Suprapubic skin (tissue), 4 donors: ENCODE measurements around the gene ZNF527. TPM values are rescaled to one million over a fixed set of nuclear protein-coding genes. Genes with fewer than 3 reads are reported as not detected.

ENCODE experiments used
- DNase-seq, 2 donors: peaks; one replicate each; pipeline ENCODE4 v3.0.0-alpha.2; 2019; ENCODE audit warnings: low spot score in 2 of 2
- H3K27ac ChIP-seq: fragments of 200-600 bp; sonication (generic); one replicate; pipeline ENCODE4 v1.5.1; 2019
- H3K27me3 ChIP-seq: fragments of 200-600 bp; sonication (generic); one replicate; pipeline ENCODE4 v1.5.1; 2019
- H3K36me3 ChIP-seq: fragments of 200-600 bp; sonication (generic); one replicate; pipeline ENCODE4 v1.5.1; 2019
- H3K4me1 ChIP-seq: fragments of 200-600 bp; sonication (generic); one replicate; pipeline ENCODE4 v1.5.1; 2019
- H3K4me3 ChIP-seq: fragments of 200-600 bp; sonication (generic); one replicate; pipeline ENCODE4 v1.5.1; 2019; ENCODE audit warnings: mild to moderate bottlenecking
- H3K9me3 ChIP-seq: fragments of 200-600 bp; sonication (generic); one replicate; pipeline ENCODE4 v1.5.1; 2019
- EP300 ChIP-seq: sonication (generic); formaldehyde crosslinking; IDR thresholded peaks from one replicate; pipeline ENCODE4 v1.6.1; 2017; ENCODE audit warnings: antibody characterized with exemption
- POLR2A ChIP-seq, 2 donors: fragments of 450-650 bp; IDR thresholded peaks; one replicate each; pipeline ENCODE4 v1.6.1; 2017; ENCODE audit warnings: antibody characterized with exemption in 2 of 2, mild to moderate bottlenecking in 2 of 2, moderate library complexity in 2 of 2
- POLR2AphosphoS5 ChIP-seq, 3 donors: sonication (generic); formaldehyde crosslinking; IDR thresholded peaks; one replicate each; pipeline ENCODE4 v1.6.1; 2017; ENCODE audit warnings: antibody characterized with exemption in 3 of 3
- WGBS: methylation state at CpG from one replicate; pipeline ENCODE4 v1.1.5; 2018; 5-methylcytosine and 5-hydroxymethylcytosine counted together
- total RNA-seq, 4 donors: library from RNA; depleted of rRNA; stranded (reverse); fragments of >200 nt; gene quantifications; one replicate each; pipeline ENCODE4 v1.1.0, GENCODE V29; 2016
- TF ChIP-seq, protein P1 (sequence below), 2 donors: fragments of 200-600 bp in 1 of 2; fragments of 450-650 bp in 1 of 2; sonication (generic) in 1 of 2; IDR thresholded peaks; one replicate each; pipeline ENCODE4 v1.5.1; 2016 to 2019; ENCODE audit warnings: antibody characterized with exemption in 2 of 2, mild to moderate bottlenecking in 1 of 2, moderate library complexity in 1 of 2

Gene ZNF527
- total RNA-seq, 4 donors from 2014 or later: 2.9 to 10.5 (median 5.6) TPM

DNA sequence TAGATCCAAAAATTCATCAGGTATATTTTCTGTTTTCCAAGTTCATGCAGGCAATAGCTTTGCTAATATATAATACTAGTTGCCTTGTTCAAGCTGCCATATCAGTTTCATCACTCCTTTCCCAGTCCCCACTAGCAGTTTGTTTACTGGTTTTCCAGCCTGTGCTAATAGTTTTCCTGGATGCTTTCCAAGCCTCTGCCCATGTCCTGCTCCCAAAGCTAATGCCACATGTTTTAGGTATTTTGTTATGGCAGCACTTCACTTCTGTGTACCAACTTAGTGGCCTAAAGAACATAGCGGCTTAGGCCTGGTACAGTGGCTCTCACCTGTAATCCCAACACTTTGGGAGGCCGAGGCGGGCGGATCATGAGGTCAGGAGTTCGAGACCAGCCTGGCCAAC, 28.1 kb upstream of the ZNF527 start:
- DNase-seq: no peak
- H3K27ac ChIP-seq: no peak overlapping the region
- no peaks in the 10 kb centered on the region for H3K9me3 ChIP-seq
- TF ChIP-seq POLR2AphosphoS5 (IDR thresholded peaks at IDR 0.05): no peak
- TF ChIP-seq, protein P1, sequence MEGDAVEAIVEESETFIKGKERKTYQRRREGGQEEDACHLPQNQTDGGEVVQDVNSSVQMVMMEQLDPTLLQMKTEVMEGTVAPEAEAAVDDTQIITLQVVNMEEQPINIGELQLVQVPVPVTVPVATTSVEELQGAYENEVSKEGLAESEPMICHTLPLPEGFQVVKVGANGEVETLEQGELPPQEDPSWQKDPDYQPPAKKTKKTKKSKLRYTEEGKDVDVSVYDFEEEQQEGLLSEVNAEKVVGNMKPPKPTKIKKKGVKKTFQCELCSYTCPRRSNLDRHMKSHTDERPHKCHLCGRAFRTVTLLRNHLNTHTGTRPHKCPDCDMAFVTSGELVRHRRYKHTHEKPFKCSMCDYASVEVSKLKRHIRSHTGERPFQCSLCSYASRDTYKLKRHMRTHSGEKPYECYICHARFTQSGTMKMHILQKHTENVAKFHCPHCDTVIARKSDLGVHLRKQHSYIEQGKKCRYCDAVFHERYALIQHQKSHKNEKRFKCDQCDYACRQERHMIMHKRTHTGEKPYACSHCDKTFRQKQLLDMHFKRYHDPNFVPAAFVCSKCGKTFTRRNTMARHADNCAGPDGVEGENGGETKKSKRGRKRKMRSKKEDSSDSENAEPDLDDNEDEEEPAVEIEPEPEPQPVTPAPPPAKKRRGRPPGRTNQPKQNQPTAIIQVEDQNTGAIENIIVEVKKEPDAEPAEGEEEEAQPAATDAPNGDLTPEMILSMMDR (IDR thresholded peaks at IDR 0.05): no peak
- TF ChIP-seq EP300: no peak
- no peak for TF ChIP-seq POLR2A (IDR thresholded peaks at IDR 0.05)
- 100% methylated on average over 5 of the region's 5 CpGs for WGBS
- H3K27me3 ChIP-seq: no peaks in the 10 kb centered on the region
- H3K36me3 ChIP-seq: peaks cover 33% of the 10 kb centered on the region
- H3K4me1 ChIP-seq: no peaks in the 10 kb centered on the region
- no peak overlapping the region for H3K4me3 ChIP-seq

DNA sequence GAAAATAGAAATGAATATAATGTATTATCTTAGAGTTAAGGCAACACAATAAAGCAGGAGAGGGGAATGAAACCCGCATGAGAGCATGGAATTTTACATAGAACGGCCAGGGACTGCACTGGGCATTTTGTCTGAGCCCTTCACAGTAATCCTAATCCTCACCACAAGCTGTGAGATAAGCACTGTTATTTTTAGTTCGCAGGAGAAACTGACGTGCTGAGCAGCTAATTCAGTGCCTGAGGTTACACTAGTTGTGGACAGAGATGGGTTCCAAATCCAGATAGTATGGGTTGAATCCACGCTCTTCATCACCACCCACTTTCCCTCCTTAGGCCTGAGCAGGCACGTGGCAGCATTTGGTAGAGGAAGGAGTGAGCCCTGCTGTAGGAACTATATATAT, 24.8 kb upstream of the ZNF527 start:
- Histone ChIP-seq H3K9me3 (no peaks in the 10 kb centered on the region), H3K27me3 (no peaks in the 10 kb centered on the region), H3K27ac (no peak overlapping the region), H3K36me3 (peaks cover 61% of the 10 kb centered on the region), H3K4me3 (no peak overlapping the region), H3K4me1 (no peaks in the 10 kb centered on the region)
- TF ChIP-seq POLR2A (IDR thresholded peaks at IDR 0.05): no peak
- TF ChIP-seq, protein P1 (IDR thresholded peaks at IDR 0.05): no peak
- TF ChIP-seq POLR2AphosphoS5 (IDR thresholded peaks at IDR 0.05): no peak
- TF ChIP-seq EP300: no peak
- 79% methylated on average over 6 of the region's 6 CpGs for whole genome bisulfite sequencing
- DNase-seq: no peak

DNA sequence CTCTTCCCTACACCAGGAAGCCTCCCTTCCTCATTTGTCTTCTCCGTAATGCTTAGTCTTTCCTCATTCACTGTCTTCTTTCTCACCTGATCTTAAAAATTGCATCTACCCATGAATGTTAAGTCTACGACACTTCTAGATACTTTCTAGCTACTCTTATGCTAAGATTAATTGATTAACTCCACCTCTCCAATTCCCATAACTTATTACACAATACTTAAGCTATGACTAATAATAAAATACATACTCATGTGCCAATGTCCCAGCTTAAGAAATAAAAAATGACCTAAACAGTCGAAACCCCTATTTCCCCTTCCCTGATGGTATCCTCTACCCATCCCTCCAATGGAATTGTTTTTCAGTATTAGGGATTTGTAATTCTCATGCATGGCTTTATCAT, 22.8 kb upstream of the ZNF527 start:
- TF ChIP-seq POLR2AphosphoS5 (IDR thresholded peaks at IDR 0.05) (no peak), EP300 (no peak)
- TF ChIP-seq, protein P1 (IDR thresholded peaks at IDR 0.05): no peak
- no peaks in the 10 kb centered on the region for H3K9me3 ChIP-seq
- H3K27ac ChIP-seq: no peak overlapping the region
- H3K4me1 ChIP-seq: no peaks in the 10 kb centered on the region
- DNase-seq: no peak
- no peaks in the 10 kb centered on the region for H3K27me3 ChIP-seq
- peaks cover 65% of the 10 kb centered on the region for H3K36me3 ChIP-seq
- no peak overlapping the region for H3K4me3 ChIP-seq
- WGBS: 96% methylated on average over 3 of the region's 3 CpGs

GRCh38 chr19:37353968-37354367, 16.9 kb upstream of the ZNF527 start:
- Histone ChIP-seq H3K27me3 (no peaks in the 10 kb centered on the region), H3K4me1 (no peaks in the 10 kb centered on the region), H3K27ac (no peak overlapping the region), H3K36me3 (peaks cover 80% of the 10 kb centered on the region), H3K4me3 (no peak overlapping the region), H3K9me3 (peaks cover 6% of the 10 kb centered on the region)
- DNase-seq: no peak
- no peak for TF ChIP-seq POLR2AphosphoS5 (IDR thresholded peaks at IDR 0.05)
- TF ChIP-seq EP300: no peak
- TF ChIP-seq, protein P1 (IDR thresholded peaks at IDR 0.05): no peak

GRCh38 chr19:37355901-37356300, 15.0 kb upstream of the ZNF527 start:
- H3K36me3 ChIP-seq: peaks cover 83% of the 10 kb centered on the region
- no peak for TF ChIP-seq POLR2AphosphoS5 (IDR thresholded peaks at IDR 0.05)
- TF ChIP-seq, protein P1 (IDR thresholded peaks at IDR 0.05): no peak
- no peak for TF ChIP-seq POLR2A (IDR thresholded peaks at IDR 0.05)
- TF ChIP-seq EP300: no peak
- DNase-seq: no peak
- WGBS: 99% methylated on average over 4 of the region's 4 CpGs
- no peaks in the 10 kb centered on the region for H3K27me3 ChIP-seq
- H3K9me3 ChIP-seq: peaks cover 6% of the 10 kb centered on the region
- no peaks in the 10 kb centered on the region for H3K4me1 ChIP-seq
- H3K4me3 ChIP-seq: no peak overlapping the region
- no peak overlapping the region for H3K27ac ChIP-seq
